Stimulated activated CD4-positive, alpha-beta T cell treated with anti-CD3 and anti-CD28 coated beads, Interleukin-1b, Interleukin-23, amount 100 ng/mL, for 24 hours (primary cell): ENCODE measurements around the gene DPF3.

Experiments used
- DNase-seq, 4 experiments: peaks; one replicate each; pipeline ENCODE4 v3.0.0-alpha.2; 2020; ENCODE audit warnings: low read depth in 4 of 4, low spot score in 1 of 4

DPF3 gene

GRCh38 chr14:72651081-72651480 lies 242.8 kb downstream of the DPF3 start:
- DNase-seq: no peak

DNA sequence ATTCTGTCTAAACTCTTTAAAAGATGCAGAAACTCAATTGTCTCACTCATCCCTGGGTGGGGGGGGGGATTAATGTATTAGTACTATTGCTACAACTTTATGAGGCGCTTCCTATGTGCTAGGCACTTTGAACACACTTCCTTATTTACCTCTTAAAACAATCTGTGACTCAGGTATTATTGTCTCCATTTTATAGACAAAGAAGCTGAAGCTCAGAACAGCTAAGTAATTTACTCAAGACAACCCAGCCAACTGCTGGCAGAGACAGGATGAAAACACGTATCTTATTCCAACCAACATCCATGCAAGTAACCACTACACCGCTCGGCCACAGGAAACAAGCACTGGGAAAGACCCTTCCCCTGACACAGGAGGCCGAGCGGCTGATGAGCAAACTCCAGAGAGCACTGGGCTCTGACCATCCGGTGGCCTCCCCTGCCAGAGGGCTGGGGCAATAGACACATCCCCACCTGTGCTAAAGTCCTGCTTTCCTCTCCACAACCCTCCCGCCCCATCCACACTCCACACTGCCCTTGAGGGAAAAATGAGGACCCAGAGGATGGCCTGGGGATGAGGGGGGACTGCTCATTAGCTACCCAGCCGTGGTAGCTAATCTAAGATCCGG lies 244.2 kb downstream of the DPF3 start:
- no peak for DNase-seq

- no peak for DNase-seq
Measured at GRCh38 chr14:72647782-72648181, 246.1 kb downstream of the DPF3 start.

DNA sequence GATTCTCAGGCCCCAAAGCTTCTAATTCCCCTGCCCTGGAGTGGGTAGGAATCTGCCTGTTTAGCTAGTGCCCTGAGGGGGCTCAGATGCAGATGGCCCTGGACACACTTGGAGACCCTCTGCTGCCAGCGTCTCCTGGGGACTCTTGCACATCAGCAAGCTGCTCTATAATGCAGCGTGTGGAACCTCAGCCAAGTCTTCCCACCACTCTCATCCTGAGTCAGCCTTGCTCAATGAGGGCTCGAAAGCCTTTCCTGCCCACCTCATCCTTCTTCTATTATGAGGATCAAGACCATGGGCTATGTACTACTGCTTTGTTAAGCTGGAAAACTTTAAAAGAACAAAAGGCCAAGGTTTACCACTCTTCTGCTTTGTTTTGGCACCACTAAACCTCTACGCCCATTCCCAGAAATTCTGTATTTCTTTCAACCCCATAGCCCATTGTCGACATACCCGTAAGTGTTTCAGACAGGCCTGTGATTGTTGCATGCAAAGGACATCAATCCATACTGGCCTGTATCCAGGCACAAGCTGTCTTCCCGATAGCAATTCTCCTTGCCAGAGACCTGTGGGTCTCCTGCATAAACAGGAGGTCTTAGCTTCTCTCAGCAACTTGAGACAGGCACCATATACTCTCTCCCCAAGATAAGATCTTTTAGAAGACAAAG lies 246.9 kb downstream of the DPF3 start:
- no peak for DNase-seq

DNA sequence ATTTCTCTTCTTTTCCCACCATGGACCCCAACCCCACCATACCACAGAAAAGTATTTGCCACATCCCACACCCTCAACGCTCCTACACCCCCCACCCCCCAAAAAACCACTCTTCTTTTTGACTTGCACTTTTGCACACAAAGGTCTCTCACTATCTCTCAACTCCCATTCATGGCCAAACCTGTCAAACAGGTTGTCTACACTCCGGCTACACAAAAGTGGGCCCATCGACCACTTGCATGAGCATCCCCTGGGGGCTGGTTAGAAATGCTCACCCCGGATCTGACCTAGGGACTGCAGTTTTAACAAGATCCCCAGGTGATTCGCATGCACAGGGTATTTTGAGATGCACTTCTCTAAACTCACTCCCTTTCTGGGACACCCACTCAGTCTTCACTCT lies 248.2 kb downstream of the DPF3 start:
- no peak for DNase-seq

GRCh38 chr14:72644758-72645489 lies 249.0 kb downstream of the DPF3 start:
- DNase-seq: no peak

DNA sequence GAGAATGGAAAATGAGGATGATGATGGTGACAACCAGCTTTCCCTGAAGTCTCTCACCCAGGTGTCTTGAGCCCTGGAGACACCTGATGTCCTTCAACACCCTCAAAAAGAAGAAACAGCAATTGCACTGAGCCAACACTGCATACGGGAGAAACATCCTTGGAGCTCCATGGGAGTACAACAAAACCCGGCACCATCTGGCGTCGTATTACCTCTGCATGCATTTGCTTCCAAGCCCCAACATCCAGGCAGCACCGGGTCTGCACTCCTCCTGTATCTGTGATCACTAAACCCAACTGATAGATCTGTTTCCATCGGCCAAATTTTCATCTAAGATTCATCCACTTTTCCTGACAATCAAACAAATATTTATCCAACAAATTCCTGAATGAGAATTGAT lies 249.9 kb downstream of the DPF3 start:
- no peak for DNase-seq

- no peak for DNase-seq
Measured at GRCh38 chr14:72643317-72643801, 250.5 kb downstream of the DPF3 start.

DNA sequence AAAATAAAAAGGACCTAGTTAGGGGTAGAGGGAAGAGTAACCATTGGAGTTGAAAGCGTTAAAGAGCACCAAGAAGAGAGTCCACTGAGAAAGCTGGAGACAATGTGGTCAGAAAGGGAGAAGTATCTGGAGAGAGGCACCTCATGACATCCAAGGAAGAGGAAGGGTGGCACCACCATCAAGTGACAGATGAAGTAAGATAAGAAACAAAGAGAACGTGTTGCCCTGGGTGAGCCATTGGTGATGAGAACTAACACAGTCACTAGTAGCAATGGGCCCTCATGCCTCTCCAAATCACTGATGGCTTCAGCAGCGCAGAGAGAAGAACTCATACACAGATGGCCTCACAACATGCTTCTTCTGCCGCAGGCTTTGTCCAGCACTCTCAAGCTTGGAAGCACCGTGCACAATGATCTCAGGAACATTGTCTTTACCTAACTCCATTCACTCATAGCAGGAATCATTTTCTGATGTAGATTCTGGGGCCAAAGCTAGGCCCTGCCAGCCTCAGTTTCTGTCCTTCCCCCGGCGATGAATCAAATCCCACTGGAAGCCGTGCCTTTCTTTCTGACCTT lies 252.9 kb downstream of the DPF3 start:
- DNase-seq: no peak

GRCh38 chr14:72638021-72638420 lies 255.9 kb downstream of the DPF3 start:
- no peak for DNase-seq

- no peak for DNase-seq
Measured at GRCh38 chr14:72636871-72637270, 257.0 kb downstream of the DPF3 start.

DNA sequence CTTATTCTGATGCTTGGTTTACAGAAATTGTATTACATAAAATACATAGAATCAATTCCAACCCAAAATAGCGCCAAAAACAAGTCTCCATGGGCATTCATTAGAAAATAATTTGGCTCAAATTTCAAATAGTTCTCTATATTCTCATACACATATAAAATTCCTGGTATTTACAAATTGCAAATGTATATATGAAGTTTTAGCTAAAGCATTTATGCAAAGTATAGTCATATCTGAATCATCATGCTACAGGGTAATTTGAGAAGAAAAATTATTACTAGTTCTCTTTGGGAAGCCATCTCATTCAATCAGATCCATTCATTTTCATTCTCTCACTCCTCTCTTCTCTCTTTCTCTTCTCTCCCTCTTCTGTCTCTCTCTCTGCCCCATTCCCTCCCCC lies 257.8 kb downstream of the DPF3 start:
- no peak for DNase-seq

- no peak for DNase-seq
Measured at GRCh38 chr14:72634691-72635616, 258.9 kb downstream of the DPF3 start.

DNA sequence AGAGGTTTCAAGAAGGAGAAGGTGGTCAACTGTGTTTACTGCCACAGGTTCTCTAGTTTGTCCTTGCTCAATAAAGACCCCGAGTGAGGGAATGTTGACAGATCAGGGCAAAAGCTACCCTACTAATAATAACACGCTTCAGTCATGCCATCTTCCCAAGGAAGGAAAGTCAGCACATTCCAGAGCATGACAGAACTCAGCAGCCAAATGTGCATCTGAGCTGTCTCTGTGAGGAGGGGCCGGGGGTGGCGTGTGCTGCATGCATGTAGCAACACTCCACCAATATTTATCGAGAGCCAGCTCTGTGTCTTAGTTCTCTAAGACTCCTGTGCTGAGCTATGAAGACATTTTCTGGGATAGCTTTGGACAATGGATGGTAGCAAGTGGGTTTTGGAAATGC lies 260.4 kb downstream of the DPF3 start:
- no peak for DNase-seq

- DNase-seq: no peak
Measured at GRCh38 chr14:72632727-72633126, 261.2 kb downstream of the DPF3 start.

DNA sequence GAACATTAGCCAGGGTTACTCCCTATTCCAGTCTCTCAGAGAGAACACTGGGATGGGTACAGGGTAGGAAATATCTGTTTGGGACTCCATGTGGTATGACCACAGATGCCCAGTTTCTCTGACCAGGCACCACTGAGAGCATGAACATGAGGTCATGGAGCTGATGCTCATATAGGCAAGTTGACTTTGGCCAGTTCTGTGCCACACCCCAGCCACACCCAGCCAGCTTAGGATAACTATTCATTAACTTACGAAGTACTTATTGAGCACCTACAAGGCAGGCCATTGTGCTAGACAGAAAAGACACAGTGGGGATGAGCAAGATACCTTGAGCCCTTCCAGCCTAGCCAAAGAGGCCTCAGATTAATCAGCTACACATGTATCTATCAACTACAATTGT lies 262.5 kb downstream of the DPF3 start:
- DNase-seq: no peak

DNA sequence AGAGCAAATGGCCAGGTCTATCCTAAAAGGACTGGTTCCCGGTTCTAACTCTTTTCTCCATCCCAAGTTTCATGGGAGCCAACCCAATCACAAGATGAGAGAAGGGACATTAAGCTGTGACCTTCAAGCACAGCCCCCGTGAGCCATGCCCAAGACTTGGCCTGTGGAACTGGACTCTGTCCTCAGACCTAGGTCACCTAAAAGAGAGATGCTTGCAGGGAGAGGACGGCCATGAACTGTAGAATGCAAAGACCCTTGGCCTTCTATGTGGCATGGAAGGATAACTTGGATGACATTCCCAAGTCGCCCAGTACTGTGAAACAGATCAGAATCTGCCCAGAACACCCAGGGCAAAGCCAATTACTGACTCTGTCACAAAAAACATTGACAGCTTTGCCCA lies 263.5 kb downstream of the DPF3 start:
- no peak for DNase-seq

- no peak for DNase-seq
Measured at GRCh38 chr14:72629534-72629933, 264.4 kb downstream of the DPF3 start.

DNA sequence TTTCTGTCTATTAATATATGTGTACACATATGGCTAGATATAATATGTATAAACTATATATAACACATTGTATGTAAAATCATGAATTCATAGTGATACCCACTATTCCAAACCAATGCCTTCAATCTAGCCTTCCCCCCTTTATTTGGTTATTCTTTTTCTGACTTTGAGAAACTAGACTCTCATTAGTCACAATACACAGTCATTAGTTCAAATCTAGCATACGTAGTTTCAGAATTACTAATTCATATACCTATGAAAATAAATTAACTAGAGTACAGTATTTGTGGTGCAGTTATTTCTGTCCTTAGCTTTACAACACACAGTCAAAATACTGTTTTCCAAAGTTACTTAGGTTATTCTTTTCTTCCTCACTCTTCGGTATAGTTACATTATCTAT lies 268.2 kb downstream of the DPF3 start:
- no peak for DNase-seq

DNA sequence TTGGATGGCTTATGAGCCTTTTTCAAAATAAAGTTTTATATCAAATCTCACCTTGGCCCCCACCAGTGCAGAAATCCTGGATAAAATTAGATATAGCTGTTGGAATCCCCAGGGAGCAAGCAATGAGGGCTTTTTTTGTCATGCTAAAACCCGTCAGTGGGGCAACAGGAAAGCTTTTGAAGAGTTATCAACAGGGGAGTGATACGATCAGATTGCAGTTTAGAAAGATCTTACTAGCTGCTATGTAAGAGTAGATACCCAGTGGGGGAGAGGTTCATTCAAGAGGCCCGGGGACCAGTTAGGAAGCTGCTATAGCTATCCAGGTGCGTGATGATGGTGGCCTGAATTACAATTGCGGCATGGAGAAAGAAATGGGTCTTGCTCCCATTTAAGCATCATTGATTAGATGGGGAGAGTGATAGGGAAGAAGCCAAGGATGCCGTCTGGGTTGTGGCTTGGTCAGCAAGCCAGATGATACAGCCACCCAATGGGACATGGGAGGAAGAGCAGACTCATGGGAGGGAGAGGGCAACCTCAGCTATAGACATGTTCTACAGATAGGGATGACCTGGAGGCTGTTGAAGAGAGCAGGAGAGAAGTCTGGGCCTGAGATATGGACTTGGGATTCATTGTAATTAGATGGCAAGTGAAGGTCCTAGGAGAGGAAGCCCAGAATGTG lies 272.4 kb downstream of the DPF3 start:
- DNase-seq: no peak
